Mesenchymal stem cell (in vitro differentiated cells and primary cell): ENCODE measurements around the gene FAM156A.

ENCODE experiments used
- DNase-seq: peaks from one replicate; pipeline ENCODE4 v3.0.0-alpha.2; 2013
- H2AFZ ChIP-seq: one replicate; pipeline ENCODE4 v1.6.1; 2013; ENCODE audit warnings: low read depth, mild to moderate bottlenecking, control low read depth, inconsistent platforms, low read length, moderate library complexity
- H2AK5ac ChIP-seq: 2 replicates; pipeline ENCODE4 v1.6.1; 2013; ENCODE audit warnings: low read length, moderate library complexity, mild to moderate bottlenecking, inconsistent platforms; ENCODE audit not compliant: severe bottlenecking
- H2BK120ac ChIP-seq: one replicate; pipeline ENCODE4 v1.6.1; 2013; ENCODE audit warnings: low read depth, mild to moderate bottlenecking, inconsistent platforms, low read length, moderate library complexity
- H2BK12ac ChIP-seq, 2 experiments: one replicate each; pipeline ENCODE4 v1.6.1; 2013; ENCODE audit warnings: inconsistent platforms in 2 of 2, low read length in 2 of 2, mild to moderate bottlenecking in 2 of 2, moderate library complexity in 2 of 2, control low read depth in 1 of 2
- H2BK15ac ChIP-seq: one replicate; pipeline ENCODE4 v1.6.1; 2013; ENCODE audit warnings: mild to moderate bottlenecking, low read depth, inconsistent platforms; ENCODE audit not compliant: poor library complexity, severe bottlenecking
- H2BK5ac ChIP-seq: 2 replicates; pipeline ENCODE4 v1.6.1; 2013; ENCODE audit warnings: low read depth, mild to moderate bottlenecking, low read length, control low read depth, inconsistent platforms; ENCODE audit not compliant: poor library complexity, severe bottlenecking
- H3K14ac ChIP-seq, 2 experiments: one replicate each; pipeline ENCODE4 v1.6.1; 2013; ENCODE audit warnings: inconsistent platforms in 2 of 2, low read length in 2 of 2, control low read depth in 1 of 2, mild to moderate bottlenecking in 1 of 2, moderate library complexity in 1 of 2
- H3K18ac ChIP-seq, 2 experiments: one replicate each; pipeline ENCODE4 v1.6.1; 2013; ENCODE audit warnings: inconsistent platforms in 2 of 2, low read length in 2 of 2, control low read depth in 1 of 2, low read depth in 1 of 2, mild to moderate bottlenecking in 1 of 2
- H3K23ac ChIP-seq, 2 experiments: one replicate each; pipeline ENCODE4 v1.6.1; 2013; ENCODE audit warnings: inconsistent platforms in 2 of 2, low read length in 2 of 2, mild to moderate bottlenecking in 2 of 2, moderate library complexity in 2 of 2, control low read depth in 1 of 2
- H3K27ac ChIP-seq: 2 replicates; pipeline ENCODE4 v1.5.1; 2013; ENCODE audit warnings: mild to moderate bottlenecking, moderate library complexity, low read length, control low read depth, inconsistent platforms; ENCODE audit not compliant: poor library complexity, severe bottlenecking
- H3K27me3 ChIP-seq, 2 experiments: 2 replicates each; pipeline versions ENCODE4 v1.6.1 to v1.7.0; 2013; ENCODE audit warnings: low read length in 2 of 2, mild to moderate bottlenecking in 2 of 2, moderate library complexity in 2 of 2, control low read depth in 1 of 2, inconsistent platforms in 1 of 2; ENCODE audit not compliant: control insufficient read depth in 1 of 2, insufficient read depth in 1 of 2
- H3K36me3 ChIP-seq, 2 experiments: 2 replicates each; pipeline versions ENCODE4 v1.6.1 to v1.7.0; 2013; ENCODE audit warnings: low read length in 2 of 2, control low read depth in 1 of 2, inconsistent platforms in 1 of 2, low read depth in 1 of 2, mild to moderate bottlenecking in 1 of 2; ENCODE audit not compliant: insufficient read depth in 2 of 2, control insufficient read depth in 1 of 2
- H3K4ac ChIP-seq, 2 experiments: one replicate each; pipeline ENCODE4 v1.6.1; 2013; ENCODE audit warnings: inconsistent platforms in 2 of 2, low read length in 2 of 2, mild to moderate bottlenecking in 2 of 2, moderate library complexity in 2 of 2, control low read depth in 1 of 2, low read depth in 1 of 2
- H3K4me1 ChIP-seq: 2 replicates; pipeline ENCODE4 v1.6.1; 2013; ENCODE audit warnings: low read depth, low read length, control low read depth; ENCODE audit not compliant: control insufficient read depth, insufficient read depth
- H3K4me2 ChIP-seq: 2 replicates; pipeline ENCODE4 v1.6.1; 2013; ENCODE audit warnings: low read length, mild to moderate bottlenecking, inconsistent platforms; ENCODE audit not compliant: poor library complexity, severe bottlenecking
- H3K4me3 ChIP-seq, 2 experiments: 2 replicates each; pipeline versions ENCODE4 v1.5.1 to v1.7.0; 2013; ENCODE audit warnings: low read length in 2 of 2, mild to moderate bottlenecking in 2 of 2, control low read depth in 1 of 2, low read depth in 1 of 2; ENCODE audit not compliant: insufficient read depth in 1 of 2
- H3K79me1 ChIP-seq: replicated peaks from 2 replicates; pipeline ENCODE4 v1.6.1; 2013; ENCODE audit warnings: mild to moderate bottlenecking, control low read depth, low read length, inconsistent platforms; ENCODE audit not compliant: poor library complexity, severe bottlenecking
- H3K9ac ChIP-seq: 2 replicates; pipeline ENCODE4 v1.7.0; 2013; ENCODE audit warnings: mild to moderate bottlenecking, low read length, moderate library complexity
- H3K9me3 ChIP-seq: 2 replicates; pipeline ENCODE4 v1.7.0; 2013; ENCODE audit warnings: mild to moderate bottlenecking, low read length; ENCODE audit not compliant: control insufficient read depth
- H4K8ac ChIP-seq: one replicate; pipeline ENCODE4 v1.6.1; 2013; ENCODE audit warnings: inconsistent platforms, mild to moderate bottlenecking, low read length, moderate library complexity
- H4K91ac ChIP-seq: one replicate; pipeline ENCODE4 v1.6.1; 2013; ENCODE audit warnings: mild to moderate bottlenecking, low read length, inconsistent platforms
- WGBS: methylation state at CpG from one replicate; pipeline ENCODE4 v1.1.7; 2013; ENCODE audit warnings: mixed read lengths; 5-methylcytosine and 5-hydroxymethylcytosine counted together

Gene FAM156A

GRCh38 chrX:53003111-53003510, 44.8 kb upstream of the FAM156A start:
- no peak overlapping the region for H4K91ac ChIP-seq
- no peak overlapping the region for H4K8ac ChIP-seq
- no peak overlapping the region for H3K27ac ChIP-seq
- WGBS: 89% methylated on average over 4 of the region's 6 CpGs
- no peak overlapping the region for H2AFZ ChIP-seq
- no peak overlapping the region for H2BK120ac ChIP-seq
- no peak overlapping the region for H3K4me3 ChIP-seq
- H3K4me2 ChIP-seq: no peak overlapping the region
- no peak overlapping the region for H2BK15ac ChIP-seq
- H3K79me1 ChIP-seq: no peaks in the 10 kb centered on the region
- H2BK12ac ChIP-seq: no peak overlapping the region
- no peak overlapping the region for H2BK5ac ChIP-seq
- no peak overlapping the region for H3K4ac ChIP-seq
- H3K27me3 ChIP-seq: peaks cover 0 to 87% of the 10 kb centered on the region in 2 experiments
- no peak overlapping the region for H2AK5ac ChIP-seq
- no peak overlapping the region for H3K14ac ChIP-seq
- H3K36me3 ChIP-seq: no peaks in the 10 kb centered on the region
- H3K9me3 ChIP-seq: peaks cover 6% of the 10 kb centered on the region
- H3K18ac ChIP-seq: no peak overlapping the region
- H3K9ac ChIP-seq: no peak overlapping the region
- no peak overlapping the region for H3K23ac ChIP-seq
- no peak for DNase-seq
- no peaks in the 10 kb centered on the region for H3K4me1 ChIP-seq

GRCh38 chrX:53001958-53002357, 43.6 kb upstream of the FAM156A start:
- no peaks in the 10 kb centered on the region for H3K9me3 ChIP-seq
- H4K91ac ChIP-seq: no peak overlapping the region
- H2BK15ac ChIP-seq: no peak overlapping the region
- no peak overlapping the region for H2AFZ ChIP-seq
- H4K8ac ChIP-seq: no peak overlapping the region
- no peak overlapping the region for H3K4ac ChIP-seq
- H2BK5ac ChIP-seq: no peak overlapping the region
- no peak overlapping the region for H3K9ac ChIP-seq
- no peak overlapping the region for H2AK5ac ChIP-seq
- H2BK12ac ChIP-seq: no peak overlapping the region
- H3K79me1 ChIP-seq: no peaks in the 10 kb centered on the region
- no peak overlapping the region for H3K14ac ChIP-seq
- H3K4me2 ChIP-seq: no peak overlapping the region
- DNase-seq: no peak
- no peaks in the 10 kb centered on the region for H3K36me3 ChIP-seq
- H2BK120ac ChIP-seq: no peak overlapping the region
- no peak overlapping the region for H3K4me3 ChIP-seq
- H3K27me3 ChIP-seq: peaks cover 0 to 82% of the 10 kb centered on the region in 2 experiments
- H3K27ac ChIP-seq: no peak overlapping the region
- WGBS: 81% methylated on average over 2 of the region's 2 CpGs
- no peak overlapping the region for H3K23ac ChIP-seq
- H3K4me1 ChIP-seq: no peaks in the 10 kb centered on the region
- H3K18ac ChIP-seq: no peak overlapping the region

- Histone ChIP-seq H2AFZ (no peak overlapping the region), H3K14ac (no peak overlapping the region), H3K4me2 (no peak overlapping the region), H4K91ac (no peak overlapping the region), H2BK12ac (no peak overlapping the region), H2BK15ac (no peak overlapping the region), H3K27me3 (peaks cover 0 to 78% of the 10 kb centered on the region in 2 experiments), H3K4me3 (peak overlapping the region in 1 of 2 experiments; percentile 24), H4K8ac (no peak overlapping the region), H3K27ac (no peak overlapping the region), H3K18ac (no peak overlapping the region), H3K23ac (no peak overlapping the region), H3K4ac (no peak overlapping the region), H3K79me1 (no peaks in the 10 kb centered on the region), H3K4me1 (peaks cover 3% of the 10 kb centered on the region), H2BK120ac (no peak overlapping the region), H3K9me3 (no peaks in the 10 kb centered on the region), H3K9ac (no peak overlapping the region), H2BK5ac (no peak overlapping the region), H3K36me3 (no peaks in the 10 kb centered on the region), H2AK5ac (no peak overlapping the region)
- 89% methylated on average over 28 of the region's 36 CpGs for WGBS
- no peak for DNase-seq
Observed at GRCh38 chrX:53000447-53001135, 42.3 kb upstream of the FAM156A start.

GRCh38 chrX:52995987-52996331, 37.6 kb upstream of the FAM156A start:
- 25% methylated on average over 4 of the region's 4 CpGs for WGBS

More at GRCh38 chrX:52995987-52996331, 37.6 kb upstream of the FAM156A start:
- H3K4ac ChIP-seq: no peak overlapping the region
- H2BK15ac ChIP-seq: peak overlapping the region; percentile 89
- H3K36me3 ChIP-seq: no peaks in the 10 kb centered on the region
- peak overlapping the region; percentile 50 for H3K4me2 ChIP-seq
- DNase-seq: no peak
- H2BK120ac ChIP-seq: no peak overlapping the region
- H3K9me3 ChIP-seq: no peaks in the 10 kb centered on the region
- H3K4me3 ChIP-seq: peak overlapping the region in 1 of 2 experiments; percentile 93
- H3K79me1 ChIP-seq: no peaks in the 10 kb centered on the region
- H2AK5ac ChIP-seq: no peak overlapping the region
- H3K14ac ChIP-seq: no peak overlapping the region
- peaks cover 0 to 40% of the 10 kb centered on the region in 2 experiments for H3K27me3 ChIP-seq
- peak overlapping the region; percentile 11 to 70 for H3K18ac ChIP-seq
- peak overlapping the region; percentile 71 for H2AFZ ChIP-seq
- no peak overlapping the region for H2BK12ac ChIP-seq
- H3K27ac ChIP-seq: no peak overlapping the region
- peak overlapping the region; percentile 92 for H4K8ac ChIP-seq
- no peak overlapping the region for H3K23ac ChIP-seq
- H3K9ac ChIP-seq: peak overlapping the region; percentile 97
- peak overlapping the region; percentile 80 for H4K91ac ChIP-seq
- no peak overlapping the region for H2BK5ac ChIP-seq
- peaks cover 3% of the 10 kb centered on the region for H3K4me1 ChIP-seq
